Stimulated activated CD4-positive, alpha-beta T cell treated with anti-CD3 and anti-CD28 coated beads, TNF-alpha, amount 100 ng/mL, for 48 hours (primary cell): Measurements from ENCODE around the gene PHF5A.
"Not testable (repeated sequence)": the region's sequence is repeated elsewhere in the genome, so short reads cannot be mapped to it uniquely, and the experiment has no call there.

ENCODE experiments used
- DNase-seq, 3 donors: peaks; one replicate each; pipeline ENCODE4 v3.0.0-alpha.2; 2020; ENCODE audit warnings: low read depth in 3 of 3

The PHF5A gene

GRCh38 chr22:41488076-41488475 lies 19.6 kb upstream of the PHF5A start:
- DNase-seq: no peak

GRCh38 chr22:41487037-41487935 lies 18.8 kb upstream of the PHF5A start:
- DNase-seq: no peak

GRCh38 chr22:41485033-41485432 lies 16.5 kb upstream of the PHF5A start:
- no peak for DNase-seq

- no peak for DNase-seq
Observed at GRCh38 chr22:41482319-41482935, 13.9 kb upstream of the PHF5A start.

GRCh38 chr22:41481925-41482318 lies 13.4 kb upstream of the PHF5A start:
- DNase-seq: no peak

- DNase-seq: no peak
Observed at GRCh38 chr22:41481131-41481830, 12.8 kb upstream of the PHF5A start.

GRCh38 chr22:41480397-41480735 lies 11.9 kb upstream of the PHF5A start:
- DNase-seq: no peak

GRCh38 chr22:41479671-41480396 lies 11.3 kb upstream of the PHF5A start:
- no peak for DNase-seq

GRCh38 chr22:41478891-41479521 lies 10.5 kb upstream of the PHF5A start:
- DNase-seq: no peak

- no peak for DNase-seq
Observed at GRCh38 chr22:41478473-41478872, 10.0 kb upstream of the PHF5A start.

GRCh38 chr22:41474872-41475451 lies 6.5 kb upstream of the PHF5A start:
- DNase-seq: no peak

- DNase-seq: no peak
Observed at GRCh38 chr22:41471568-41471967, 3.1 kb upstream of the PHF5A start.

GRCh38 chr22:41470886-41471285 lies 2.4 kb upstream of the PHF5A start:
- no peak for DNase-seq

- DNase-seq: peak in 1 of 3 donors; percentile 27
Observed at GRCh38 chr22:41469218-41469851, 843 bp upstream of the PHF5A start.

GRCh38 chr22:41461901-41462300 lies 6.6 kb downstream of the PHF5A start:
- no peak for DNase-seq

GRCh38 chr22:41460071-41460470 lies 8.4 kb downstream of the PHF5A start:
- DNase-seq: not testable (repeated sequence)

- DNase-seq: no peak
Observed at GRCh38 chr22:41459431-41459830, 9.1 kb downstream of the PHF5A start.

GRCh38 chr22:41458161-41458728 lies 10.2 kb downstream of the PHF5A start:
- no peak for DNase-seq

GRCh38 chr22:41448189-41448808 lies 20.2 kb downstream of the PHF5A start:
- DNase-seq: peak; percentile 83 to 88 (median 85)
